SIG-M5 (cell line): Measurements from ENCODE around the gene SEPTIN3.

ENCODE experiments used
- DNase-seq: peaks from one replicate; lab custom pipeline; 2025; lab: John Stamatoyannopoulos, UW

SEPTIN3 gene, protein sequence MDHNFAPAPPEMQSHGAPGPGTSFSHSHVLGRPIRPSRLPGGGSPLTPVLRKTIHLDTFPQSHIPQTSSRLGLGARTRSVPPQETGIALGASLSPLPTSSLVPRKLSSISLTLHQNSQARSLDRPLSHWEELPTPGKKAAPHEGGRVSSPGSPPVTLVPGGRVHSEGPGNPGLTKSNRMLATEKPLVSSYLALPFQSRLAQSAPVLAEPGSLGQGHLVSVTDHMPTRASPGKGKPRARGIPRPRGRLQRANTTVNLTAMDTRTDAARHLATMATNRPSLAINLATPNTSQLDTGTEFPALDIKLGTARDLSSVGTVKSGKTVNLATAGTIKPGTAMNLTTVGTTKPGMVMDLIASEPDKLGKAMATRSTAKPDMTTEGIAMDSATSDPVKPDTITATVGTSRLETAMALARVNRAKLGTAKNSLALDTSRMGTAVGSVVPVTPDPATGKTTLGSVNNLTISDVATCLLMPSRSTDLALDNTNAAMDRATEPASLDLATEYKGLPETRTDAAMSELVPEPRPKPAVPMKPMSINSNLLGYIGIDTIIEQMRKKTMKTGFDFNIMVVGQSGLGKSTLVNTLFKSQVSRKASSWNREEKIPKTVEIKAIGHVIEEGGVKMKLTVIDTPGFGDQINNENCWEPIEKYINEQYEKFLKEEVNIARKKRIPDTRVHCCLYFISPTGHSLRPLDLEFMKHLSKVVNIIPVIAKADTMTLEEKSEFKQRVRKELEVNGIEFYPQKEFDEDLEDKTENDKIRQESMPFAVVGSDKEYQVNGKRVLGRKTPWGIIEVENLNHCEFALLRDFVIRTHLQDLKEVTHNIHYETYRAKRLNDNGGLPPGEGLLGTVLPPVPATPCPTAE

DNA sequence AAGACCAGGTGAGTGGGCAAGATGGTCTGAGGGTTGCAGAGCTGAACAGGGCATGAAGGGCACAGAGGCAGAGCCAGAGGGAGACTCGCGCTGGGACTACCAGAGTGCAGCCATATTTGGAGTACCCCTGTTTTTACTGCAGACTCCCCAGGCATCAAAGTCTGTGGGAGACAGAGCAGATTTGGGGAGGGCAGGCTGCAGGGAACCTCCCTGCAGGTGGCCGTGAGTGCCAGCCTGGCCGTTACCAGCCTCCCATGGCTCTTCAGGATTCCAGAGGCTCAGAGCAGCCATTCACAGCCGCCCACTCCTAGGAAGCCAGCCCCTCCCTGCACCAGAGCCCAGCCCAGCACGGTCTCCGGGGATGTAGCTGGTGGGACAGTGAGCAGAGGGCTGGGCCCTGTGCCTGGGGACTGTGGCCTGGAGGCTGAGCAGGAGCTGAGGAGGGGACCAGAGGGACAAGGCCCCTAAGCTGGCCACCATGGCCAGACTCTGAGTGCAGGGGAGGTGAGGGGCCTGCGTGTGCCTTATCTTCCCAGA, at the start of gene SEPTIN3:
TSS of gene SEPTIN3 (plus strand) at position 334 of the 537 bp plus-strand sequence. CDS start 2,050 bp downstream, outside the sequence.
- DNase-seq, result no peak

DNA sequence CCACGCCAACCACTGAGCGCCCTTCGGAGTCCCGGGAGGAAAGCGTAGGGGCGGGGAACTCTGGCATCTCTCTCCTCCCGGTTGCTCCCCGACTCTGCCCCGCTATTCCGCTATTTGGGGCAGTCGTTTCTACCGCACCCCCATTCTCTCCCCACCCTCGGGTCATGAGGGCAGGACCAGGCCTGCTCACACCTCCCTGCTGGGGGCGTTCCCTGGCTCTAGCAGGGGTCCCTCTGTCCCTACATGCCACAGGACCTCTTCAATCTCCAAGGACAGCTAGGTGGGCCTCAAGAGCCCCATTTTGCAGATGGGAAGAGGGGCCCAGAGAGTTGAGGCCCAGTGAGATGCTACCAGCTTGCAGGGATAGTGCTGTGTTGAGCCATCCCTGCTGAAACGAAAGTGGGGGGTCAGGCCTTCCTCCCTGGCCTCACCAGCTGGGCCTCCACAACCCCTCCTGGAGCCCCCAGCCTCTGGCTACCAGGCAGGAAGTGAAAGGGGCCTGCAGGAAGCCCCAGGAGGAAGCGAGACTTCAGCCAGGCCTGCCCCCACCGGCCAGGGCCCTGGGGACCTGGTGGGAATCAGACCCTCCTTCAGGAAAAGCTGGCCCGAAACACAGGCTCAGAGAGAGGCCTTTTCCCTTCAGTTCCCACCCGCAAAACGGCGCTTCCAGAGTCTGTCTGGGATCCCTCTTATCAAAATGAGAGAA, 48.8 kb upstream of the SEPTIN3 start:
- no peak for DNase-seq

DNA sequence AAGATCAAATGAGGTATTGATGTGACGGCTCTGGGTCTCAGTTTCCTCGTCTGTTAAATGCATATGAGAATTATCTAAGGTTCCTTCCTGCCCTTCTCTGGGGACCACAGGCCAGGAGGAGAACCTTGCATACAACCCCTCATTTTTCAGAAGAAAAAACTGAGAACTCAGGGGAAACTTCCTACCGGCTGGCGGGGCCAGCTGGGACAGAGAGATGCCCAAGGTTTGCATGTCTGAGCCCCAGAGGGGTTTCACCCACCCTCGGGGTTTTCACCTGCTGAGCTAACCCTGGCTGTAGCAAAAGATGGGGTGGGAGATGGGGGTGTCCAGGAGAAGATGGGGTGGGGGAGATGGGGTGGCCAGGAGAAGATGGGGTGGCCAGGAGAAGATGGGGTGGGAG, 46.9 kb upstream of the SEPTIN3 start:
- no peak for DNase-seq

DNA sequence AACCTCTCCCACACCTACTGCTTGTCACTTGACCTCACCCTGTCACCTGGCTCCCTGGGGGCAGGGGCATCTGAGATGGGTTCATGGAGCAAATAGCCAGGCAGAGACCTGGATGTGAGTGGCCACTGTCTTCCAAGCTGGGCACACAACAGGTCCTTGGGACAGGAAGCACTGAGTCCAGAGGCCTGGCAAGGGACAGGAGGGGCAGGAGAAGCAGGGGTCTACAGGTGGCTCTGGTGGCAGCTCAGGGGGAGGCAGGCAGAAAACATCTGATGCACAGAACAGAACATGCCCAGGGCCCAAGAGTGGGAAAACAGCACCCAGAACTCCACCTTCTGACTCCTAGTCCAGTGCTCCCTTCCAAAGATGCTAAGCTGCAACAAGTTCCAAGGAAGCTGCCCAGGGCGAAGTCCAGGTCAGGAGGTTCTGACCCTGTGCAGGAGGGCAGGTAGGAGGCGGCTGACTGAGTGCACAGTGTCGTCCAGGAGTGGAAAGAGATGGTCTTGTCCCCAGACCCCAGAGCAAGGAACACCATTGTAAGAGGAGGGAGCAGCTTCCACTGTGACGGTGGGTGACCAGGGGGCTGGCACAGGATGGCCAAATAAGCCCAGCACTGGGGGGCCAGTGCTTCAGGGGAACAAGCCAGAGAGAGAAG, 46.2 kb upstream of the SEPTIN3 start:
- no peak for DNase-seq

DNA sequence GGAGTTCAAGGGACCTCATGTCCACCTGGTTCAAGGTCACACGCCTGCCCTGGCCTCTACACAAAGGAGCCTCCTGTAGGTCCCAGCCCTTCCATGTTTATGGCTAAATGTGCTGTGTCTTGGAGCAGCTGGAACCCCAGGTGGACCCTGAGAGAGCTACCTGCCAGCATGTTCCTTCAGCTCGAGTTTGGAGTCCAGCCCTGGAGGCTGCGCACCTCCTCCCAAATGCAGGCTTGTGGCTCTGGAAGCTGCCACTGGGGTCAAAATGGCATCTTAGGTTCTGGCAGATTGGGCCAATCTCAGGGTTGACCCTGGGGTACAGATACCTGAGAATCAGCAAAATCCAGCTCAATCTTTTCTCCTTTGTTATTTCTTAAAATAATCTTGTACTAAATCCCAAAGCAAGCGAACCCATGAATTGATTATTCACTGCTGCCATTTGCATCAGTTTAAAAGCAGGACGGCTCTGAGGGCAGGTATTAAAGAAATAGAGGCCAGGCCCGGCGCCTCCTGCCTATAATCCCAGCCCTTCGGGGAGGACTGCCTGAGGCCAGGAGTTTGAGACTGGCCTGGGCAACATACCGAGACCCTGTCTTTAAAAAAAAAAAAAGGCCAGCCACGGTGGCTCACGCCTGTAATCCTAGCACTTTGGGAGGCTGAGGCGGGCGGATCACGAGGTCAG, 45.5 kb upstream of the SEPTIN3 start:
- DNase-seq, result no peak

DNA sequence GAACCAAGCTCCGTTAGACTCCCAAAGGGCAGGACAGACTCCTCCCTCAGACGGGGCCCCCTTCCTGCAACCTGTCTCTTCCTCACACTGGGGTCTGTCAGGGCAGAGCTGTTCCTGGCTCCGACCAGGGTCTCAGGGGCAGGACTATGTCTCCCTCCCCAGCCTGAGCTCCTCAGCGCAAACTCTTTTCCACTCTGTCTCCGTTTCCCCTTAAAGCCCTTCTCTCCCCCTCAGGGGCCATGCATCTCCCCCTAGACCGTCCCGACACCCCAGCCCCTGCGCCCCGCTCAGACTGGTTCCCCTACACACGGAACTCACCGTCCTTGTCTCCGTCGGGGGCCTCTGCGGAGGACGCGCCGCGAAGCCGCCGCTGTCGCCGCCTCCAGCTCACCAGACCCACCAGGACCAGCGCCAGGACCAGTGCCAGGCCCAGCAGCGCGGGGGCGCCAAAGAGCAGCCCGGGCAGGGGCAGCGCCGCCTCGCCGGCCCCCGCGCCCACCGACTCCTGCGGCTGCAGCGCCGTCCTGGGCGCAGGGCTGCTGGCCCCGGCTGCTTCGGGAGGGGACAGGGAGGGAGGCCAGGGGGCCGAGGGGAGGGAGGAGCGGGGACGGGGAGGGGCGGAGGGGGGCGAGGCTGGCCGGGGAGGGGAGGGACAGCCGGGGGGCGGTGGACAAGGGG, 43.3 kb upstream of the SEPTIN3 start:
- no peak for DNase-seq

DNA sequence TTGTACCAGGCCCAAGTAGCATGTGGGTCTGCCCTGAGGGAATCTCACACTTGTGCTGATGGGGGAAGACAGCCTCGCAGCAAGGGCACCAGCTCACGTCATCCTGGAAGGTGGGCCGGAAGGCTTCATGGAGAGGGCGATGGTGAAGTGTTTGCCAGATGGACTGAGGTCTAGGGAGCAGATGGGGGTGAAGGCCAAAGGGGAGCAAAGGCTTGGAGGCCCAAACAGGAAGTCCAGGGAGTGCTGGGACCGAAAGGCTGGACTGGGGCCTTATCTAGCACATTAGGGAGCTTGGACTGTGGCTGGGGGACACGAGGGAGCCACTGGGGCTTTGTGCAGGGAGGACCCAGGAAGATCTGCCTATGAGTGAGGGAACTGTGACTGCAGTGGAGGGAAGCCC, 41.4 kb upstream of the SEPTIN3 start:
- no peak for DNase-seq

DNA sequence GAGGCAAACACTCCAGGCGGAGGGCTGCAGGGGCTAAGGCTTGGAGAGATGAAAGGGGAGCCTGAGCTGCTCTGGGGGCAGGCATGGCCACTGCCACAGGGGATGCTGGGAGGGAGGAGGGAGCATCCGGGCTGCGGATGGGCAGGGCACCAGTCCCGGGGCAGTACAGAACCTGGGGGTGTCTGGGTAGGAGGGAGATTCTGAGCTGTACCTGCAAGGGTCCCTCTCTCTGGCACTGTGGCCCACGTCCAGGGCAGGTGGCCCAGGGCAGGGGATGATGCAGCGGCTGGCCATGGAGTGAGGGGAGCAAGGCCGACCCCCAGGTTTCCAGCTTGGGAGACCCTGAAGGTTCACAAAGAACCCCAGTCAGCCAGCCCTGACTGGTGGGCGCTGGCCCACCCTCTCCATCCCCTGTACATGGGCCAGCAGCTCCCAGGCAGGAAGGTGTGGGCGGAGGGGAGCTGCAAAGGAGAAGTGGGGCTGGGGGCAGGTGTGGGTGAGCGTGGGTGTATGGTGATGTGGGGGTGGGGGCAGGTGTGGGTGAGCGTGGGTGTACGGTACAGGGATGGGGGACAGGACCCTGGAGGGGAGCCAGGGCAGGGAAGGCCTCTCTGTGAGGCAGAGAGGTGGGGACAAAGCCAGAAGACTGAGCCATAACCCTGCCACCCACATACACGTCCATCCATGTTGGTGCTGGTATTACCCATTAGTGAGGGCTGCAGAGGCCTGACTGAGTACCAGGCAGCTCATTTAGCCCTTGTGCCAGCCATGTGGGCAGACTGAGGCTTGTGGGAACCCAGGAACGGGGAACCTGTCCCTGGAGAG, 40.4 kb upstream of the SEPTIN3 start:
- DNase-seq, result no peak

DNA sequence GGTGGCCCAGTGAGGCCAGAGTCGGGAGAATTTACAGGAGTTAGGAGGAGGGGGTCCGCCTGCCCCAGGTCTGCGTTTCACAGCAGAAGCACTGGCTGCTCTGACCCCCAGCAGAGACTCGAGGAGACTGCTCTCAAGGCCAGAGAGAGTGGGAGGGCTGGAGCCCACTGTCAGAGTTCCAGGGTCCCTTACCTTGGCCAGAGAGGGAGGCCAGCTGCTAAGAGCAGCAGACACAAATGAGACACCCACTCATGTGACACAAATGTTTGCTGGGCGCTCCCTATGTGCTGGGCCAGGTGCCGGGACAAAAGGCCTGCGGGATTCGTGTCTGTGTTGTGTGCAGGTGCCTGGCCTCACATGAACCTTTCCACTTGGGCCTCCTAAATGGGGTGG, 39.8 kb upstream of the SEPTIN3 start:
- DNase-seq, result no peak

DNA sequence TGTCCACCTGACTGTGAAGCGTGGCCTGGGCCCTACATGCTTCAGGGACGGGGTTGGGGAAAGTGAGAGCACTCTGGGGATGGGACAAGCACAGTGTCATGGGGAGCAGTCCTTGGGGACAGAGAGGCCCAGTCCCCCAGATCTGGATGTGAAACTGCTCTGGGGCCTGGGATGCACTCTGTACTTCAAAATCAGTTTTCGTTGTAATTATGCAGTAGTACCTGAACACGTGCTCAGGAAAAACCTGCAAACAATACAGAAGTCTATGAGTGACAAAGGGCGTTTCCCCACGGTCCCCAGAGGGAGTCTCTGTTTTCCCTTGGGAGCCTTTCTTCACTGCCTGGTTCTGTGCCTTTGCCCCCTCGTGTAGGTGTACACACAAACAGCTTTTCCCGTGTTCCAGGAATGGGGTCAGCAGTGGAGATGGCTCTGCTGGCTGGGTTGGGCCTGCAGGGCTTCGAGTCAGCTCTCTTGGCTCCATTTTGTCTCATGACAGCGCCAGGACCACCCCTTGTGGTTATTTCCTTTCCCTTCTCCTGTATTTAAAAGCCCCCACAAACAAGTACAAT, 37.5 kb upstream of the SEPTIN3 start:
- DNase-seq, result no peak

DNA sequence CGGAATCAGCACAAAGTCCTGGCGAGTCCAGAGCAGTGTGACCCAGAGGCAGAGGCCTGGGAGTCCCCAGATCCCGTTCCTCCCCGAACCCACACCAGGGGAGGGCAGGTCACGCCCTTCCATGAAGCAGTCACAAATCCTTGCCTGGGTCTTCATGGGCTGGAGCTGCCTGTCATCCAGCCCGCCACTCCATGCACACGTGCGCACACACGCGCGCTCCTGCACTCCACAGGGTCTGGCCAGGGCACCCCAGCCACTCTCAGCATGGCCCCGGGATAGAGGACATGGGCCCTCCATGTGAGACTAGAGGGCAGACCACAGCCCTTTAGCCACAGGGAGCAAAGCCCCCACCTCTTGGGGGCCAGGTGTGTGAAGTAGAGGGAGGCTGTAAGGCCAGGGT, 36.9 kb upstream of the SEPTIN3 start:
- DNase-seq, result no peak

DNA sequence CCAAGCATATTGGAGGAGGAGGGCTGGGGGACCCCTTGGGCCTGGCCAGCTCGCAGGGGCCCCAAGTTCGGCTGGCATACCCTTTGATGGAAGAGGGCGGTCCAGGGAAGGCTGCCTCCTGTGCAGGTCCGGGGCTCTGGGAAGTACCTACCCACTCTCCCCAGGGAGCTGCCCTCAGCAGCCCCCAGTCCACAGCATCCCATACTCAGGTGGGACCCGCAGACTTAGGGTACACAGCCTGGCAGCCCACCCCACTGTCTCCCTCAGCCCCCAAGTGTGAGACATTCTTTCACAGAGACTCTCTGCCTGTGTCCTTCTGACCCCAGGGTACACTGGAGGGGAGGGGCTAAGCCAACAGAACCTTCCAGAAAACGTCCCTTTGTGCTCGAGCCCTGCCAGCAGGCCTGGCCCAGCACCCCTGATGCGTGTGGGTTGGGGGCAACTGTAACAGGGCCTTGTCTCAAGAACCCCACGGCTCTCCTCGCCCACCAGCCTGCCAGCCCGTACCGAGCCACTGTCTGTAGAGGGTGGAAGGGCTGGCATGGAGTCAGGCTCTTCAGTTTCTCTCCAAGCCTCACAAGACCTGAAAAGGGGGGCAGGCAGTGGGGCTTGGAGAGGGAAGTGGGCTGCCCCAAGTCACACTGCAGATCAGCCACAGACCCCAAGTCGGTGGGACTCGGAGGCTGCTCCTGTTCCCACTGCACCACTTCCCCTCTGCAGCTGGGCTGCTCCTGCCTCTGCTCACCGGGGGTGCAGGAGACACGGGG, 35.6 kb upstream of the SEPTIN3 start:
- no peak for DNase-seq

DNA sequence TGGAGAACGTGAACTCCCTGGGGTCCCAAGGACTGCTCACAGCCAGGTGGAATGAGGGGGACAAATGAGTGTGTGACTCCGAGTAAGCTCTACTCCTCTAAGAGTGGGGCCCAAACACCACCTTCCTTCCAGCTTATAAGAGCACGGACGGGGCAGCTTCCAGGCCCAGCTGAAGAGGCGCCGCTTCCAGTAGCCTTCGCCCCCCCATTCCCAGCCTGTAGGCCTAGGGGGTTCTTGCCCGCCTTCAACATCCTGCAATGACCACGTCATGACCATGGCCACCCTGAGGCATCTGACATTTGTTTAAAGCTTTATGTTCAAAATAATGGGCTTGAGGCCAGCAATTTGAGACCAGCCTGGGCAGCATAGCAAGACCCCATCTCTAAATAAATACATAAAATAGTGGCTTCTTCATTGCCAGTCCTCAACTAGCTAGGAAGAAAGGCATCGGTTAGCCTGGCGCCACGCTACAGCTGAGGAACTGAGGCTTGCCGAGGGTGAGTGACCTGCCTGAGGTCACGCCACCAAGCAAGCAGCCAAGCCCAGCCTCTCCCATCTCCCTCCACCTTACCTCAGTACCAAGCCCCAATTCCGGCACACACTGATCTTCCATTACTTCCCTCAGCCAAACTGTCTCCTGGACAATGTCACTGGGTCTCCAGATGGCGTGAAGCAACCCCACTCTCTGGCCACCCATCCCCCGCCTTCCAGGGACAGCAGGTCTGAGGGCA, 34.8 kb upstream of the SEPTIN3 start:
- no peak for DNase-seq

DNA sequence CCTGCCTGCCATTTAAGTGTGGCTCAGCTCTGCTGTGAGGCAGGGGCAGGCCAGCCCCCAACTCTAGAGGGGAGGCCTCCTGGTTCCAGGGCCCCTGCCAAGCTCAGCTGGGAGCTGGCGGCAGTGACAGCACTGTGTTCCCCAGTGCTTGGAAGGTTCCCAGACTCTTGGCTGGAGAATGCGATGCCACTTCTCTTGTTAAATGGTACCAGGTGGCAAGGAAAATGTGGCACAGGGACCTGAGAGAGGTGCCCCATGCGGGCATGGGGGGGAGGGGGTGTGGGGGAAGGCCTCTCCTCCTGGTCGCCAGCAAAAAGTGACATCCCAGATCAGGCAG, 34.3 kb upstream of the SEPTIN3 start:
- DNase-seq, result no peak

DNA sequence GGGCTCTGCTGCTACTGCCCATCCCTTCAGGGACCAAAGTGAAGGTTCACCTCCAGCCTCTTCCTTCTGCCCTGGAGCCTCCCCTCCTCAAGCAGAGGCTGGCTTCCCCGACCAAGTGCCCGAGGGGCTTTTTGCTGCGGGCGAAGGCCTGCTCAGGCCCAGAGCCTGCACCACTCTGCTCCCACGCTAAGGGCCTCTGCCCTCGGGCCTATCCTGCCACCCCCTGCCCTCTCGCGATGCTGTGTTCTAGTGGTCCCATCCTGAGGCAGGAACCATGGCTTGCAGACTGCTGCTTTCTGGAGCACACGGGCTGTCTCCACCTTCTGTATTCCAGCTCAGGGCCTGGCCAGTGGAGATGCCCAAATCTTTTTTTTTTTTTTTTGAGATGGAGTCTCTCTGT, 33.7 kb upstream of the SEPTIN3 start:
- DNase-seq, result no peak

DNA sequence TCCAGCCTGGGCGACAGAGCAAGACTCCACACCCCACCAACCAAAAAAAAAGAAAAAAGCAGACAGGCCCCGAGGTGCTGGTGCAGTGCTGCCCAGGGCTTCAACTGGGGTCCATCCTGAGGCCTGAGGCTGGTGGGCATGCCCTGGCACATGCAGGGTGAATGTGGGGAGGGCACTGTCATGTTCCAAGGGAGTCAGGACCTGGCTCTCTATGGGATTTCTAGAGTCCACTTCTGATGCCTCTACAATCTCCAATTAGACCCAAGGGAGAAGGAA, 32.4 kb upstream of the SEPTIN3 start:
- DNase-seq, result no peak

DNA sequence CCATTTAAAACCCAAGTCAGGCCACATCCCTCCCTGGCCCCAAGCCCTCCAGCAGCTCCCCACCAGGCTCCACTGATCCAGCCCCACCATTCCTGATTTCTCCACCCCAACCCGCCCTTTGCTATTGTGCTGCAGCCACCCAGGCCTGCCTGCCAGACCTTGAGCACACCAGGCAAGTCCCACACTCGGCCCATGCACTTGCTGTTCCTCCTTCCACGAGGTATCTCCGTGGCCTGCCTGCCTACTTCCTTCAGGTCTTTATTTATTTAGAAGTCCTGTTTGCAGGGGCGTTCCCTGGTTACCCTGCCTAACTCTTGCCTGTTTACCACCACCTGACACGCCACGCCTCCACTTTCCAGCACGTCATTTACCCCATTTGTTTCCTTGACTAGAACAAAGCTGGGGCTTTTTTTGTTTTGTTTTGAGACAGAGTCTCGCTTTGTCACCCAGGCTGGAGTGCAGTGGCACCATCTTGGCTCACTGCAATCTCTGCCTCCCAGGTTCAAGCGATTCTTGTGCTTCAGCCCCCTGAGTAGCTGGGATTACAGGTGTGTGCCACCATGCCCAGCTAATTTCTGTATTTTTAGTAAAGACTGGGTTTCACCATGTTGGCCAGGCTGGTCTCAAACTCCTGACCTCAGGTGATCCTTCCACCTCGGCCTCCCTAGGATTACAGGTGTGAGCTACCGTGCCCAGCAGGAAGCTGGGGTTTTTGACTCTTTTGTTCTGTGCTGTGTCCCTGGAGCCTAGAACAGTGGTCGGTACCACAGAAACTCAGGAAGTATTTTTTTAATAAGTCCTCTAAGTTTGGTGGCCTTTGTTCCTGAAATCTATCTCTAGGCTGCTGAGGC, 29.0 kb upstream of the SEPTIN3 start:
- no peak for DNase-seq
